RWPE2 (cell line): Measurements from ENCODE around the gene LENG9.
"Not testable (repeated sequence)": the region's sequence is repeated elsewhere in the genome, so short reads cannot be mapped to it uniquely, and the experiment has no call there.

Source experiments
- ATAC-seq: fragments of 200-7000 bp; cut with Tn5 transposase; 3 replicates; pipeline ENCODE4 v1.9.1; 2021; ENCODE audit warnings: low read depth
- DNase-seq: peaks from one replicate; pipeline ENCODE4 v3.0.0-alpha.2; 2020; ENCODE audit warnings: low spot score
- H3K27ac ChIP-seq: fragments of 450-650 bp; 2 replicates; pipeline ENCODE4 v1.5.1; 2017; ENCODE audit warnings: mild to moderate bottlenecking; ENCODE audit not compliant: poor library complexity, severe bottlenecking
- H3K27me3 ChIP-seq: fragments of 250-450 bp; sonication (Bioruptor Pico); 2 replicates; pipeline ENCODE4 v1.5.1; 2021; ENCODE audit warnings: mild to moderate bottlenecking, moderate library complexity; ENCODE audit not compliant: insufficient read depth, poor library complexity, severe bottlenecking
- H3K36me3 ChIP-seq: fragments of 250-450 bp; sonication (Bioruptor Pico); 2 replicates; pipeline ENCODE4 v1.5.1; 2020; ENCODE audit warnings: low read depth, mild to moderate bottlenecking, moderate library complexity
- H3K4me1 ChIP-seq: fragments of 250-450 bp; sonication (Bioruptor Pico); 2 replicates; pipeline ENCODE4 v1.5.1; 2021; ENCODE audit warnings: mild to moderate bottlenecking, moderate library complexity; ENCODE audit not compliant: insufficient read depth, poor library complexity, severe bottlenecking
- H3K4me3 ChIP-seq: fragments of 250-450 bp; sonication (Bioruptor Pico); 2 replicates; pipeline ENCODE4 v1.5.1; 2021; ENCODE audit warnings: mild to moderate bottlenecking, moderate library complexity; ENCODE audit not compliant: severe bottlenecking
- H3K9me3 ChIP-seq: fragments of 250-450 bp; sonication (Bioruptor Pico); 2 replicates; pipeline ENCODE4 v1.5.1; 2021; ENCODE audit warnings: mild to moderate bottlenecking, moderate library complexity; ENCODE audit not compliant: severe bottlenecking
- CTCF ChIP-seq: fragments of 450-650 bp; IDR thresholded peaks from one replicate; pipeline ENCODE4 v1.5.1; 2017; ENCODE audit warnings: mild to moderate bottlenecking, moderate library complexity; ENCODE audit not compliant: poor library complexity, severe bottlenecking

LENG9 gene

GRCh38 chr19:54502518-54503048, 39.0 kb upstream of the LENG9 start, which contains the start of gene LAIR2:
Gene LAIR2 (plus strand): TSS chr19:54502831. CDS start chr19:54502919, 88 bp downstream.
- ATAC-seq (no peak), DNase-seq (no peak)
- H3K9me3 ChIP-seq: no peaks in the 10 kb centered on the region
- H3K4me1 ChIP-seq: peaks cover 10% of the 10 kb centered on the region
- H3K36me3 ChIP-seq: no peaks in the 10 kb centered on the region
- no peak within 1 kb of the TSS for H3K27ac ChIP-seq
- H3K27me3 ChIP-seq: no peaks in the 10 kb centered on the region
- no peak within 1 kb of the TSS for H3K4me3 ChIP-seq
- TF ChIP-seq CTCF: no peak

- ATAC-seq, H3K4me3 ChIP-seq, H3K4me1 ChIP-seq, H3K27ac ChIP-seq, H3K36me3 ChIP-seq, H3K27me3 ChIP-seq, DNase-seq, H3K9me3 ChIP-seq: not testable (repeated sequence)
These were observed 34.8 kb upstream of the LENG9 start for GRCh38 chr19:54498451-54498772.

- H3K36me3 ChIP-seq, ATAC-seq, DNase-seq, H3K4me1 ChIP-seq, H3K4me3 ChIP-seq, H3K9me3 ChIP-seq, H3K27me3 ChIP-seq, H3K27ac ChIP-seq: not testable (repeated sequence)
These were observed 34.3 kb upstream of the LENG9 start for GRCh38 chr19:54497747-54498450.

DNA sequence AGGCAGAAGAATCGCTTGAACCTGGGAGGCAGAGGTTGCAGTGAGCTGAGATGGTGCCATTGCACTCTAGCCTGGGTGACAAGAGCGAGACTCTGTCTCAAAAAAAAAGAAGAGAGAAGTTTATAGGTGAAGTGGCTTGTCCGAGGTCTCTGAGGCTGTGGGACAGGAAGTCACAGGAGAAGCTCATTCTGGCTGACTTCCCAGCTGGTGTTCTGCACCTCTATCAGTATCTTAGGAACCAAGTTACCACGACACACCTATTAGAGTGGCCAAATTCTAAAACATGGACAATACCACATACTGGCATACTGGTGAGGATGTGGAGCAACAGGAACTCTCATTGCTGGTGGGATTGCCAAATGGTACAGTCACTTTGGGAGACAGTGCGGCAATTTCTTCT, 31.7 kb upstream of the LENG9 start:
- not testable (repeated sequence) for H3K36me3 ChIP-seq, H3K4me1 ChIP-seq, H3K27me3 ChIP-seq, H3K9me3 ChIP-seq, H3K27ac ChIP-seq, ATAC-seq, DNase-seq, H3K4me3 ChIP-seq

DNA sequence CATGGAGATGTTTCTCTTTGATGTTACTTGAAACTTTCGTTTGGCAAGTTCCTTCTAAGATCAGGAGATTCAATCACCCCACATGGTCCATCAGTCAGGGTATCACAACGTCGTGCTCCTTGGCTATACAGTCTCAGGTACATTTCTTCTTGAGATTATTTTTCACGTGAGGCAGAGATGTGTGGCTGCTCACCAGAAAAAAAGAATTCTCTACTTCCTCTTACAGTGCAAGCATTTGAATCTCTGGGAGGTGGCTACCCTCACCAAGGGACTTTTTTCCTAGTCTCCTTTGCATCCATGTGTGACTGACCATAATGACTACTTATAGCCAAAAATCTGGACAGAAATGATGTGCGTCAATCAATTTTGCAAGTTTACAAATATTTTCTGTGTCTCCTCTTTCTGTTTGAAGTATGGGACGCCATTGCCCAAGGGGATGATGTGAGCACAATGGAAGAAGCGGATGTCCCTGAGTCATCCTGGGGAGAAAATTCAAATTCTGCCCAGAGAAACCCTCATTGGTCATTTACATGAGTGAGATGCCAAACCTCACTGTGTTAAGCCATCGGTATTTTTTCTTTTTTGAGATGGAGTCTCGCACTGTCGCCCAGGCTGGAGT, 30.5 kb upstream of the LENG9 start:
- Histone ChIP-seq H3K27ac (no peak overlapping the region), H3K36me3 (no peaks in the 10 kb centered on the region), H3K4me1 (no peaks in the 10 kb centered on the region), H3K9me3 (no peaks in the 10 kb centered on the region), H3K27me3 (peaks cover 1% of the 10 kb centered on the region), H3K4me3 (no peak overlapping the region)
- no peak for TF ChIP-seq CTCF
- ATAC-seq (no peak), DNase-seq (no peak)

GRCh38 chr19:54493056-54493455, 29.5 kb upstream of the LENG9 start:
- DNase-seq, H3K36me3 ChIP-seq, H3K4me1 ChIP-seq, H3K27ac ChIP-seq, ATAC-seq, H3K9me3 ChIP-seq, H3K4me3 ChIP-seq, H3K27me3 ChIP-seq: not testable (repeated sequence)
